Activated naive CD4-positive, alpha-beta T cell treated with anti-CD3 and anti-CD28 coated beads, Interleukin-2, amount 50 U/mL, for 24 hours (primary cell): Measurements from ENCODE around the gene DDB1.
A peak's percentile ranks its signal among the peaks of the same experiment; 100 is the strongest.

Experiments
- H3K27ac Mint-ChIP-seq: one replicate; pipeline ENCODE4 v1.8.0; 2021; ENCODE audit warnings: mild to moderate bottlenecking, mixed read lengths
- H3K27me3 Mint-ChIP-seq: one replicate; pipeline ENCODE4 v1.8.0; 2021; ENCODE audit warnings: mixed read lengths
- H3K36me3 Mint-ChIP-seq: one replicate; pipeline ENCODE4 v1.8.0; 2021; ENCODE audit warnings: mixed read lengths
- H3K4me1 Mint-ChIP-seq: one replicate; pipeline ENCODE4 v1.8.0; 2021; ENCODE audit warnings: mixed read lengths
- H3K4me3 Mint-ChIP-seq: one replicate; pipeline ENCODE4 v1.8.0; 2021; ENCODE audit warnings: mild to moderate bottlenecking, mixed read lengths
- H3K9me3 Mint-ChIP-seq: one replicate; pipeline ENCODE4 v1.8.0; 2021; ENCODE audit warnings: mixed read lengths

Gene DDB1

GRCh38 chr11:61345170-61345610 is 12.3 kb upstream of the DDB1 start:
- no peak overlapping the region for H3K4me3 Mint-ChIP-seq
- peaks cover 4% of the 10 kb centered on the region for H3K36me3 Mint-ChIP-seq
- no peaks in the 10 kb centered on the region for H3K4me1 Mint-ChIP-seq
- H3K27me3 Mint-ChIP-seq, result no peaks in the 10 kb centered on the region
- H3K9me3 Mint-ChIP-seq, result no peaks in the 10 kb centered on the region
- H3K27ac Mint-ChIP-seq, result no peak overlapping the region

GRCh38 chr11:61343792-61344745 is 11.2 kb upstream of the DDB1 start:
- Mint-ChIP-seq H3K4me3 (no peak overlapping the region), H3K27ac (no peak overlapping the region), H3K36me3 (peaks cover 2% of the 10 kb centered on the region)

GRCh38 chr11:61342207-61342803 is 9.4 kb upstream of the DDB1 start:
- Mint-ChIP-seq H3K27ac (no peak overlapping the region), H3K36me3 (peaks cover 5% of the 10 kb centered on the region), H3K4me3 (no peak overlapping the region), H3K9me3 (no peaks in the 10 kb centered on the region), H3K4me1 (no peaks in the 10 kb centered on the region), H3K27me3 (no peaks in the 10 kb centered on the region)

More at GRCh38 chr11:61343792-61344745, 11.2 kb upstream of the DDB1 start:
- H3K27me3 Mint-ChIP-seq, result no peaks in the 10 kb centered on the region
- H3K9me3 Mint-ChIP-seq, result no peaks in the 10 kb centered on the region
- no peaks in the 10 kb centered on the region for H3K4me1 Mint-ChIP-seq

DNA sequence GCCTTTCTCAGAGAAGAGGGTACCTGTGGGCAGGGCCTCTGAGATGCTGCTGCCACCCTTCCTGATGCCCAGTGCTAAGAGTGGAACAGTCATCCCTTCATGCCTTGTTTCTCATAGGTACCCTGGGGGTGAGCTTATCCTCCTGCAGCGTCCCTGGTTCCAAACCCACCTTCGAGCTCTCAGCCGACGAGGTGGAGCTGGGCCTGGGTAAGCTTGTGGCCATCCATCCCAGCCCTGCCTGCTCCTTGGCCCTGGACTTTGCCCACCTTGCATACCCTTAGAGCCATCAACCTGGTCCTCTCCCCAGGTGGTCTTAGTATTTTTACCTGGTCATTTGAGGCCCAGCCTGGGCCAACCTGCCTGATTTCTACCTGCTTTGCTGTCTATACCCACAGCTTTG is 8.8 kb upstream of the DDB1 start:
- Mint-ChIP-seq H3K4me3 (no peak overlapping the region), H3K9me3 (no peaks in the 10 kb centered on the region), H3K27ac (no peak overlapping the region), H3K36me3 (peaks cover 5% of the 10 kb centered on the region), H3K27me3 (no peaks in the 10 kb centered on the region), H3K4me1 (peaks cover 4% of the 10 kb centered on the region)

GRCh38 chr11:61340979-61341378 is 8.1 kb upstream of the DDB1 start:
- no peaks in the 10 kb centered on the region for H3K9me3 Mint-ChIP-seq
- H3K27me3 Mint-ChIP-seq, result no peaks in the 10 kb centered on the region
- H3K4me3 Mint-ChIP-seq, result no peak overlapping the region
- peaks cover 5% of the 10 kb centered on the region for H3K36me3 Mint-ChIP-seq
- H3K4me1 Mint-ChIP-seq, result peaks cover 8% of the 10 kb centered on the region
- no peak overlapping the region for H3K27ac Mint-ChIP-seq

GRCh38 chr11:61339490-61339878 is 6.6 kb upstream of the DDB1 start:
- H3K36me3 Mint-ChIP-seq, result peaks cover 5% of the 10 kb centered on the region
- no peaks in the 10 kb centered on the region for H3K9me3 Mint-ChIP-seq
- peaks cover 11% of the 10 kb centered on the region for H3K4me1 Mint-ChIP-seq
- no peaks in the 10 kb centered on the region for H3K27me3 Mint-ChIP-seq
- H3K27ac Mint-ChIP-seq, result no peak overlapping the region
- H3K4me3 Mint-ChIP-seq, result no peak overlapping the region

DNA sequence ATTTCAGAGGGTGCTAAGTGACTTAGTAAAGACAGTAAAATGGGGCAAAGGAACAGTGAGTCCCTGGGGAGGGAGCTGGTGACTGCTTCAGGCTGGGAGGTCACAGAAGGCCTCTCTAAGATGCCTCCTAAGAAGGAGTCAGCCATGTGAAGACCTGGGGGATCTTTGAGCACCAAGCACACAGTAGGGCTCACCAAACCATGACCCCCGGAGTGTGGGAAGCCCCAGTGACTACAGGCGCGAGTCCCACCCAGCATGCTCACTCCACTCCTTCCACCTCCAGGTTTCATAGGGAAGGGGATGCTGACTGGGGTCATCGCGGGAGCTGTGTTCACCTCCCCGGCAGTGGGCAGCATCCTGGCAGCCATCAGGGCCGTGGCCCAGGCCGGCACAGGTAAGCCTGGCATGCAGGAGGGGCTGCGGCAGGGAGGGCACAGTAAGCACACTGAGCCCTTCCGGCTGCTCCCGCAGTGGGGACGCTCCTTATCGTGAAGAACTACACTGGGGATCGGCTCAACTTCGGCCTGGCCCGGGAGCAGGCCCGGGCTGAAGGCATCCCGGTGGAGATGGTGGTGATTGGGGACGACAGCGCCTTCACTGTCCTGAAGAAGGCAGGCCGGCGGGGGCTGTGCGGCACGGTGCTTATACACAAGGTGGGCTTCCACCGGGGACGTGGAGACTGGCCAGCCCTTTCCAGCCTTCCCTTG is 6.0 kb upstream of the DDB1 start:
- Mint-ChIP-seq H3K27ac (no peak overlapping the region), H3K4me1 (peaks cover 15% of the 10 kb centered on the region), H3K4me3 (no peak overlapping the region), H3K27me3 (no peaks in the 10 kb centered on the region), H3K9me3 (no peaks in the 10 kb centered on the region), H3K36me3 (peaks cover 5% of the 10 kb centered on the region)

GRCh38 chr11:61337706-61338470 is 5.0 kb upstream of the DDB1 start:
- Mint-ChIP-seq H3K4me1 (peaks cover 20% of the 10 kb centered on the region), H3K9me3 (no peaks in the 10 kb centered on the region), H3K27me3 (no peaks in the 10 kb centered on the region), H3K36me3 (peaks cover 5% of the 10 kb centered on the region), H3K27ac (no peak overlapping the region), H3K4me3 (no peak overlapping the region)

DNA sequence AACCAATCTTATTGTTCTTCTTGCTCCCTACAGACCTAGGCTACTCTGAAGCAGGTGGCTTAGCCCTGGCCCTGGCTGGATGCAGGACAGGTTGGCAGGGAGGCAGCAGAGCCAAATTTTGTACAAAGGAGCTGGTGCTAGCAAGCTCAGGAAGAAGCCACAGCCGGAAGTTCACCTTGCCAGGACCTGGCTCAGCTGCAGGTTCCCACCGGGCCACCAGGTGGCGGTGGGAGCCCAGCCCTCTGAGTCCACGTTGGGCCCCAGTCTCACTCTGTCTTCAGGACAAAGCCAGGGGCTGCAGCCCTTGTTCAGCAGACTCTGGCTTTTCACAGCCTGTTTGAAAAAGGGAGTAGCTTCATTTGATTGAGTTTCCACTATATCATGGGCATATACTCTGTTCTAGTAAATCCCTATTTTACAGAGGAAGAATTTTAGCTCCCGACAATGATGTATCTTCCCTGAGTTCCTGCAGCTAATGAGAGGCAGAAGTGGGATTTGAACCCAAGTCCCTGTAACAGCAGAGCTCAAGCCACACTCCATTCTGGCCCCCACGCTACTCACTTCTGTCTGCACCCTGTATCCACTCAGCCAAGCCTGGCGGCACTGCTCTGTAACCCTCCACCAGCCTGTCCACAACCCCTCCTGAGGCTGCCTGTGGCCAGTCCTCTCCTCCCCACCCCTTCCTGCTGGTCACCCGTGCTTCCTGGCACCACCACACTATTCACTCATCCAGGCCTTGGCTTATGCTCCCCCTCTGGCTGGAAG is 3.4 kb upstream of the DDB1 start:
- no peaks in the 10 kb centered on the region for H3K9me3 Mint-ChIP-seq
- H3K4me1 Mint-ChIP-seq, result peaks cover 31% of the 10 kb centered on the region
- H3K36me3 Mint-ChIP-seq, result peaks cover 7% of the 10 kb centered on the region
- H3K27ac Mint-ChIP-seq, result peak overlapping the region; percentile 77
- H3K27me3 Mint-ChIP-seq, result no peaks in the 10 kb centered on the region
- no peak overlapping the region for H3K4me3 Mint-ChIP-seq

DNA sequence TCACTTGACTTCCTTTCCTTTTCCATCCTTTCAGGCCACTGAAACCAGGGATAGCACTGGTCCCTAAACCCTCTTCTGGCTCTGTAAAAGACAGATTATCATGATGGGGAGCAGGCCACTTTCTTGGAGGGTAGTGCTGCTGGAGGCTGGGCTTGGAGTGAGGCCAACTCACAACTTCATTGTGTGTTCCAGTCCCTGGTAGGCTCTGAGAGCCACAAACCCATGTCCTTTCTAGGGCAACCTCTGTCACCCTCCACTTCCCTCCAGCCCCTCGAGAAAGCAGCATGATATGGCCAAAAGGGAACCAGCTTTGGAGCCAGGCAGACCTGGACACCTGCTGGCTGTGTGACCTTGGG is 2.4 kb upstream of the DDB1 start:
- H3K27me3 Mint-ChIP-seq, result no peaks in the 10 kb centered on the region
- no peaks in the 10 kb centered on the region for H3K9me3 Mint-ChIP-seq
- H3K4me3 Mint-ChIP-seq, result no peak overlapping the region
- H3K27ac Mint-ChIP-seq, result no peak overlapping the region
- H3K36me3 Mint-ChIP-seq, result peaks cover 6% of the 10 kb centered on the region
- peaks cover 40% of the 10 kb centered on the region for H3K4me1 Mint-ChIP-seq

DNA sequence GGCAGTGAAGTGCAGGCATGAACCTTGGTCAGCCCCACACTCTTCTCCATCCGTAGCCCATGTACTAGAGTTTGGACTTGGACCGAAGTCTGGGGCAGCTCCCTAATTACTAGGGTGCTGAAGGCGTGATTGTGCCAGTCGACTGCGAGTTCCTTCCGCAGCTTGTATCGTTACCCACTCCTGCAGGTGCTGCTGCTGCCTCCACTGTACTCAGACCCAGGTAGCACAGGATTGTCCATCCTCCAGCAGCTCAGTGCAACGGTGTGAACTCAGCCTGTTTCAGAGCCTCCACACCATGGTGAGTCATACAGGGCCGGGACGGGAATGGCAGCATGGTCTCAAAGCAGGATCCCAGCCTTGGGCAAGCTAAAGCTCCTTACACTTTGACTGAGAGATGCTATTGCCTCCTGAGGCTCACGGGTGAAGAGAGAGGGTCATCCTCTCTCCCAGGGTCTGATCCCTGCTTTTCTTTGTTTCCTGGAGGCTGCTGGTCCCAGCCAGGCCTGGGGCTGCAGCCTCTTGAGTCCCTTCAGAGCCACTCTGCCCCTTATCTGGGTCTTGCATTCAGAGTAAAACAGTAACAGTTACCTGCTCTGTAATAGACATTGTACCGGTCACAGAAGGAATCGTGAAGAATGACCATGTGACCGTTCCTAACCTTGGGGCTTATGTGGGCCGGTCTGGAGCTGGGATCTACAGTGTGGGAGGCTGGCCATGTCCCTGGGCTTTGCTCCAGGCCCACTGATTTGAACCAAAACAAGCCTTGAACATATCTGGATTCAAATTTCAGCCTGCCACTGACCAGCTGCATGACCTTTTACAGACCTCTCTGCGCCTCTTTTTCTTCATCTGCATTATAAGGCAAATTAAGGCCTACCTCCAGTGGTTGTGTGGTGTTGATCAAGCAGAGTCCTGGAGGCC is 1.8 kb upstream of the DDB1 start:
- Mint-ChIP-seq H3K4me1 (peaks cover 47% of the 10 kb centered on the region), H3K36me3 (peaks cover 8% of the 10 kb centered on the region), H3K9me3 (no peaks in the 10 kb centered on the region), H3K27ac (peak overlapping the region; percentile 98), H3K4me3 (peak overlapping the region; percentile 94), H3K27me3 (no peaks in the 10 kb centered on the region)

DNA sequence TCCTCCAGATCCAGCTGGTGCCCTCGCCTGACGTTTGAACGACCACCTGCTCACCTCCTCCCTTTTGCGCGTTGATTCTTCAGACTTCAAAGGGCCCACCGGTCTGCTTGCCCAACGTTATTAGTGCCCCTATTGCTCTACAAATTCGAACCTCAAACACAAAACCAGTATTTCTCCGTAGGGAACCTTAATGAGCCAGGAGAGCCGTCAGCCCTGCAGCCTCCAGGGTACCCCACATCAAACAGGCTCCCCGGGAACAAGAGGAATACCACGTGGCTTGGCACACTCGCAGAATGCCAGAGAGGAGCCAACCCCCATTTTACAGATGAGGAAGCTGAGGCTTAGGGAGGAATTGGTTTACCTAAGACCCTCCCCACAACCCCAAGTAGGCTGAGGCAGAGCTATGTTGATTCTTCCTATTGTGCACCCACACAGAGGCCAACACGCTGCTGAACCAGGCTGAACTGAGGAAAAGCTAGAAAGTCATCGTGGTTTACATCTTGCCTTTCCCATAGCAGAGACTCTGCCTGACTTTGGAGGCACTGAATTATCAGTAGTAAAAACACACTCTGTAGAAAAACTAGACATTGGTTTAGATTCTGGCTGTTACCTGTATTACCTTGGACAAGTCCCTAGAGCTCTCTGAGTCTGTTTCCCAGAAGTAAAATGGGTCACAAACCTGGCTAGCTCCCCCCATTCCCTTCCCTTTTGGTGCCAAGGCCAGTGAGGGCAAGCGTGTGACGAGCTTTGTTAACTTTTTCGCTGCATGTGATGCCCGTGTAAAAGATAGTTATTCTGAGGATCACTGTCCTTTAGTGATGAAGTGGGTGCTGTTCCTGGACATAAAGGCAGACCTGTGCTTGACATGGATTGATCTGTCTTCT is 887 bp upstream of the DDB1 start:
- Mint-ChIP-seq H3K27me3 (no peaks in the 10 kb centered on the region), H3K4me1 (peaks cover 54% of the 10 kb centered on the region), H3K36me3 (peaks cover 12% of the 10 kb centered on the region), H3K4me3 (peak overlapping the region; percentile 94), H3K27ac (peak overlapping the region; percentile 98), H3K9me3 (no peaks in the 10 kb centered on the region)

DNA sequence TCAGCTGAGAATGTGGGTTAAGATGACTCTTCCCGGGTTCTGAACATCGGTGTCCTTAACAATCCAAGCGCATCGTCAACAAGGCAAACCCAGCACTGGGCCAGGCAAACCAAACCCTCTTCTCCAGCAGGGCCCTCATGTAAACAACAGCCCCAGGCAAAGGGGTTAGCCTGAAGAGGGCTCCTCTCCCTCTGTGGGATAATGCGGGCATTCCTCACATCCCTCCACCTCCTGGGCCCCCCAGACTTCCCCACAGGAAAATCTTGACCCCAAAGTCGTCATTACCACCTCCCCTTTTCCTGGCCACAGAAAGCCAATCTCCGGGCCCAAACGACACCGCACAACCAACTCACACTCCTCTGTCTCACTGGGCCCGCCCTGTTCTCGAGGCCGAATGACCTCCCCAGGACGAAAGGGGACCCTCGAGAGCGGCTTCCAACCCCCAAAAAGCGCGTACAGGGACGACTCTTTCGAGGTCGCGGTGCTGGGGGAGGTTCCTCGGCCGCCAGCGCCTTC is 566 bp downstream of the DDB1 start:
- Mint-ChIP-seq H3K36me3 (peaks cover 17% of the 10 kb centered on the region), H3K4me1 (peaks cover 65% of the 10 kb centered on the region)

More for the DNA sequence above, 566 bp downstream of the DDB1 start:
- Mint-ChIP-seq H3K27me3 (no peaks in the 10 kb centered on the region), H3K27ac (peak overlapping the region; percentile 3), H3K9me3 (no peaks in the 10 kb centered on the region), H3K4me3 (peak overlapping the region; percentile 94)
